H1 (cell line): ENCODE data around the gene PSME2. TPM values are rescaled to one million over a fixed set of nuclear protein-coding genes. Genes with fewer than 3 reads are reported as not detected.

Experiments
- EZH2 ChIP-seq: fragments of 200-600 bp; sonication (generic); IDR thresholded peaks from 2 replicates; pipeline ENCODE4 v1.7.1; 2012; ENCODE audit warnings: low read depth, mild to moderate bottlenecking, moderate library complexity, low read length, inconsistent platforms; ENCODE audit not compliant: severe bottlenecking
- FOSL1 ChIP-seq: IDR thresholded peaks from 2 replicates; pipeline ENCODE4 v1.6.1; 2011; ENCODE audit warnings: mild to moderate bottlenecking, low read depth, low read length, moderate library complexity; ENCODE audit not compliant: insufficient read depth
- RAD21 ChIP-seq, 2 experiments: IDR thresholded peaks in 1 of 2; conservative IDR thresholded peaks in 1 of 2; 2 replicates each; pipeline ENCODE4 v1.6.1; 2011; ENCODE audit warnings: low read depth in 2 of 2, low read length in 2 of 2, improper control_type of control experiment in 1 of 2, inconsistent platforms in 1 of 2, mild to moderate bottlenecking in 1 of 2, moderate library complexity in 1 of 2
- RFX5 ChIP-seq: IDR thresholded peaks from 2 replicates; pipeline ENCODE4 v1.6.1; 2011; ENCODE audit warnings: low read depth, low read length, improper control_type of control experiment, borderline replicate concordance
- SIX5 ChIP-seq: IDR thresholded peaks from 2 replicates; pipeline ENCODE4 v1.6.1; 2011; ENCODE audit warnings: mild to moderate bottlenecking, low read depth, low read length
- SP2 ChIP-seq: IDR thresholded peaks from 2 replicates; pipeline ENCODE4 v1.6.1; 2012; ENCODE audit warnings: mild to moderate bottlenecking, low read length, inconsistent platforms
- SRF ChIP-seq: IDR thresholded peaks from 2 replicates; pipeline ENCODE4 v1.6.1; 2011; ENCODE audit warnings: mild to moderate bottlenecking, low read depth, low read length, moderate library complexity
- TAF7 ChIP-seq: optimal IDR thresholded peaks from 2 replicates; pipeline ENCODE3; 2011; ENCODE audit warnings: low read depth, mild to moderate bottlenecking, inconsistent platforms, low read length, moderate library complexity, borderline replicate concordance
- TBP ChIP-seq: IDR thresholded peaks from 2 replicates; pipeline ENCODE4 v1.6.1; 2011; ENCODE audit warnings: low read depth, low read length, improper control_type of control experiment
- polyA plus RNA-seq, 7 experiments: library from polyadenylated mRNA; depleted of rRNA in 3 of 7; stranded (reverse) in 5 of 7; unstranded in 2 of 7; fragments of >200 nt in 5 of 7; fragments of 200-250 nt in 2 of 7; gene quantifications; 1 replicate in 5 of 7; 2 replicates in 1 of 7; 4 replicates in 1 of 7; pipeline versions ENCODE4 v1.2.1 to v1.2.3, GENCODE V29; 2011 to 2013; ENCODE audit warnings: missing spikeins in 2 of 7, mixed read lengths in 2 of 7
- total RNA-seq: library from RNA; stranded (reverse); fragmentation: NEBNext Ultra II Directional; extraction: Animal tissue kit (Norgen Biotek cat#: 25700); gene quantifications from 2 replicates; pipeline ENCODE4 v1.2.1, GENCODE V29; 2021

The PSME2 gene
- total and polyA plus RNA-seq, 2 of the 8 experiments (the other 6 are each of a cell fraction or from before 2014, with no cell fraction given), result 71.8 to 111 TPM

- no peak for TF ChIP-seq RFX5
- no peak for TF ChIP-seq RAD21 (IDR thresholded peaks at IDR 0.05 in 1 of 2, conservative IDR thresholded peaks at IDR 0.05 in 1 of 2; ENCODE audit: low read depth in 2 of 2, low read length in 2 of 2)
- no peak for TF ChIP-seq FOSL1
- no peak for TF ChIP-seq SRF
- TF ChIP-seq TAF7, result no peak
- TF ChIP-seq SIX5, result no peak
- no peak for TF ChIP-seq SP2
- no peak for TF ChIP-seq TBP
- no peak for TF ChIP-seq EZH2
Observed at GRCh38 chr14:24130380-24130716, 16.1 kb downstream of the PSME2 start, which contains the start of gene FITM1 (continued).
